HFFc6 (cell line): ENCODE measurements around the gene EIF3L. TPM values are rescaled to one million over a fixed set of nuclear protein-coding genes. Genes with fewer than 3 reads are reported as not detected.
A peak's percentile ranks its signal among the peaks of the same experiment; 100 is the strongest.
"Not testable (repeated sequence)": the region's sequence is repeated elsewhere in the genome, so short reads cannot be mapped to it uniquely, and the experiment has no call there.

Experiments used
- DNase-seq: peaks from one replicate; pipeline ENCODE4 v3.0.0-alpha.2; 2018
- H3K27ac Mint-ChIP-seq: 2 replicates; pipeline ENCODE4 v1.8.0; 2020; ENCODE audit warnings: mild to moderate bottlenecking, mixed read lengths
- H3K27me3 Mint-ChIP-seq: 2 replicates; pipeline ENCODE4 v1.8.0; 2021; ENCODE audit warnings: mild to moderate bottlenecking, moderate library complexity, mixed read lengths; ENCODE audit not compliant: insufficient read depth
- H3K36me3 Mint-ChIP-seq: 2 replicates; pipeline ENCODE4 v1.8.0; 2021; ENCODE audit warnings: low read depth, mixed read lengths
- H3K4me1 Mint-ChIP-seq: 2 replicates; pipeline ENCODE4 v1.8.0; 2020; ENCODE audit warnings: low read depth, mixed read lengths
- H3K4me3 Mint-ChIP-seq: 2 replicates; pipeline ENCODE4 v1.8.0; 2020; ENCODE audit warnings: mild to moderate bottlenecking, moderate library complexity, mixed read lengths
- H3K9me3 Mint-ChIP-seq: 2 replicates; pipeline ENCODE4 v1.8.0; 2020; ENCODE audit warnings: mild to moderate bottlenecking, mixed read lengths
- long read RNA-seq: library from polyadenylated mRNA; unstranded; transcript quantifications from one replicate; pipeline ENCODE4 v2.0.0, GENCODE V29; 2019
- total RNA-seq, 6 experiments: library from RNA; stranded (reverse); fragmentation: NEBNext Ultra II Directional; extraction: Animal tissue kit (Norgen Biotek cat#: 25700); gene quantifications; 2 replicates in 1 of 6; 3 replicates in 5 of 6; pipeline ENCODE4 v1.2.3, GENCODE V29; 2021
- TF ChIP-seq, protein P1 (sequence below): fragments of 200-600 bp; sonication (generic); IDR thresholded peaks from 2 replicates; pipeline ENCODE4 v1.5.0; 2021; ENCODE audit warnings: antibody characterized with exemption, mild to moderate bottlenecking

The EIF3L gene
- 100 to 1,000 TPM; 306 to 371 (median 357) TPM for total RNA-seq
- long read RNA-seq, transcript EIF3L-203 (13 exons, 3,220 nt), result major isoform, 374 of 420 reads
- long read RNA-seq, partial matches to known transcripts, result 27 of 420 reads
- long read RNA-seq, other reads (novel, unspliced or antisense), result 16 of 420 reads

DNA sequence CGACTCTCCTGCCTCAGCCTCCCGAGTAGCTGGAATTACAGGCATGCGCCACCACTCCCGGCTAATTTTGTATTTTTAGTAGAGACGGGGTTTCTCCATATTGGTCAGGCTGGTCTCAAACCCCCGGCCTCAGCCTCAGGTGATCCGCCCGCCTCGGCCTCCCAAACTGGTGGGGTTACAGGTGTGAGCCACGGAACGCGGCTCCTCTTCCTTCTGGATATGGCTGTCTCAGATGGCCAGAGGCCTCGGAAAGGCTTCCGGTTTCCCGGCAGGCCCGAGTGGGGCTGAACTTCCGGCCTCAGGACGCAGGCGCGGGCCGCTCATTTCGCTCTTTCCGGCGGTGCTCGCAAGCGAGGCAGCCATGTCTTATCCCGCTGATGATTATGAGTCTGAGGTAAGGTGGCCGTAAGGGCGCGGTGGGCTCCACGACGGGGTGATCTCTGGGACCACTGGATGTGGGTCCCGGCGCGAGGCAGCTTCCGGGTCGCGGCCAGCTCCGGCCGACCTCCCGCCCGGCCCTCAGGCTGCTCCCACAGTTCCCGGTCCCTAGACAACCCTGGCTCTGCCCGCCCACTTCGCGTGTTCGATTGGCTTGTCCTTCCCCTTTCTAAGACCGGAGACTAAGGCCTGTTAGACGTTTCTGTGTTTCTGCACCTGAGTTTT is at the start of gene EIF3L:
Gene EIF3L, plus strand, starts transcription at position 331 of the 663 bp plus-strand sequence. Its CDS starts 31 bp downstream, at position 362.
- Mint-ChIP-seq H3K27me3 (peaks cover 2% of the 10 kb centered on the region), H3K4me1 (peaks cover 35% of the 10 kb centered on the region), H3K4me3 (peak within 1 kb of the TSS; percentile 95), H3K27ac (peak within 1 kb of the TSS; percentile 83), H3K36me3 (peaks cover 51% of the 10 kb centered on the region), H3K9me3 (peaks cover 28% of the 10 kb centered on the region)
- peak; percentile 85 for DNase-seq
- TF ChIP-seq, protein P1, sequence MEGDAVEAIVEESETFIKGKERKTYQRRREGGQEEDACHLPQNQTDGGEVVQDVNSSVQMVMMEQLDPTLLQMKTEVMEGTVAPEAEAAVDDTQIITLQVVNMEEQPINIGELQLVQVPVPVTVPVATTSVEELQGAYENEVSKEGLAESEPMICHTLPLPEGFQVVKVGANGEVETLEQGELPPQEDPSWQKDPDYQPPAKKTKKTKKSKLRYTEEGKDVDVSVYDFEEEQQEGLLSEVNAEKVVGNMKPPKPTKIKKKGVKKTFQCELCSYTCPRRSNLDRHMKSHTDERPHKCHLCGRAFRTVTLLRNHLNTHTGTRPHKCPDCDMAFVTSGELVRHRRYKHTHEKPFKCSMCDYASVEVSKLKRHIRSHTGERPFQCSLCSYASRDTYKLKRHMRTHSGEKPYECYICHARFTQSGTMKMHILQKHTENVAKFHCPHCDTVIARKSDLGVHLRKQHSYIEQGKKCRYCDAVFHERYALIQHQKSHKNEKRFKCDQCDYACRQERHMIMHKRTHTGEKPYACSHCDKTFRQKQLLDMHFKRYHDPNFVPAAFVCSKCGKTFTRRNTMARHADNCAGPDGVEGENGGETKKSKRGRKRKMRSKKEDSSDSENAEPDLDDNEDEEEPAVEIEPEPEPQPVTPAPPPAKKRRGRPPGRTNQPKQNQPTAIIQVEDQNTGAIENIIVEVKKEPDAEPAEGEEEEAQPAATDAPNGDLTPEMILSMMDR, result no peak

- not testable (repeated sequence) for H3K36me3 Mint-ChIP-seq, DNase-seq, H3K27me3 Mint-ChIP-seq, H3K9me3 Mint-ChIP-seq, H3K4me3 Mint-ChIP-seq, H3K27ac Mint-ChIP-seq
- H3K4me1 Mint-ChIP-seq, result peaks cover 18% of the 10 kb centered on the region
These were observed 49.2 kb upstream of the EIF3L start for GRCh38 chr22:37799979-37800378.

DNA sequence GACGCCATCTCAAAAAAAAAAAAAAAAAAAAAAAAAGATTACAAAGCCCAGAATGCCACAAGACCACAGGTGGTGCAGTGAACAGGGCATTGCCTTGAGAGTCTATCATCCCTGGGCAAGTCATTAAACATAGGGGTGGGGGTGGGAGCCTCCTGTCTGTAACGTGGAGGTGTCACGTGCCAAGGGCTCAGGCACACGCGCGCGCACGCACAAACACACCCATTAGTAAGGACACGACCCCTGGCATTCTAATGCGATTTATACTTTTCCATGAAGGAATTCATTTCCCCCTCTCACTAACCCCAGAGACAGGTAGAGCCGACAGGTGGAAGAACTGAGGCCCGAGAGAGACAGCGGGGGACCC is 47.3 kb upstream of the EIF3L start:
- Mint-ChIP-seq H3K36me3 (no peaks in the 10 kb centered on the region; the same call in 1 of the 2 replicates), H3K4me1 (peaks cover 36% of the 10 kb centered on the region), H3K4me3 (peak overlapping the region; percentile 80), H3K27ac (no peak overlapping the region), H3K27me3 (peaks cover 6% of the 10 kb centered on the region), H3K9me3 (no peaks in the 10 kb centered on the region)
- no peak for DNase-seq
- TF ChIP-seq, protein P1, result no peak

DNA sequence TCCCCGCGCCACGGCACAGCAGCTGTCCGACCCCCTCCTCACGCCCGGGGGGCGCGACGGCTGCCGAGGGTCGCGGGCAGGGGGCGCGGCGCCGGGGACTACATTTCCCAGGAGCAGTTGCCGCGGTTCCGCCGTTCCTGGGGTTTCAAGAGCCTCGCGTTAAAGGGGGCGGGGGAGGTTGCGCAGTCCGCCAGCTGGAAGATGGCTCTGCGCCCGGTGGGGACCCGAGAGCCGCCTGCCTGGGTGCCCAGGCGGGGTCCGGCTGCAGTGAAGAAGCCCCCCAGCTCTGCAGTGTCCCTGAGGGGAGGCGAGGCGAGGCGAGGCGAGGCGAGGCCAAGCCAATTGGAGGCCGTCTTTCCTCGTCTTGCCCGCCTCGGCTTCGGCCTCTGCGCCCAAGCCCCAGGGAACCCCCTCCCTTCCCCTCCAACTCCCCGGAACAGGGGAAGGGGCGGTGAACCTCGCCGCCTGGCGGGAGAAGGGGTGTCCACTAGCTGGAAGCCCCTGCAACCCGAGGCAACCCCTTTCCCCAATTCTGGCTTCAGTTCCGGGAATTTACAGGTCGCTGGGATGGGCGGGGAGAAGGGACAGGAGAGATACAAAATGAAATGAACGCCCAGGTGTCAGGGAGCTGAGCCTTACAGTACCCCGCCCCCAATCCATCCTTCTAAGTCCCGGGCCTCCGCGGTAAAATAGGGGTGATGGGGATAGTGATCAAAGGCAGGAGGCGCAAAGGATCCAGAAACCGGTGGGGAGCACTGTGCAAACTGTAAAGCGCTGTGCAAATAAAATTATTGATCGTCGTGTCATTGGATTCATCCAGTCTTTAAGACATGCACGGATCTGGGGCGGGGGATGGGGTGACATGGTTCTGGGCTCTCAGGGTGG is 46.7 kb upstream of the EIF3L start:
- Mint-ChIP-seq H3K9me3 (no peaks in the 10 kb centered on the region), H3K4me1 (peaks cover 42% of the 10 kb centered on the region), H3K27me3 (peaks cover 6% of the 10 kb centered on the region), H3K27ac (peak overlapping the region; percentile 29), H3K36me3 (no peaks in the 10 kb centered on the region; the same call in 1 of the 2 replicates), H3K4me3 (peak overlapping the region; percentile 80)
- TF ChIP-seq, protein P1, result no peak; the same call in none of the 2 replicates
- DNase-seq, result no peak

DNA sequence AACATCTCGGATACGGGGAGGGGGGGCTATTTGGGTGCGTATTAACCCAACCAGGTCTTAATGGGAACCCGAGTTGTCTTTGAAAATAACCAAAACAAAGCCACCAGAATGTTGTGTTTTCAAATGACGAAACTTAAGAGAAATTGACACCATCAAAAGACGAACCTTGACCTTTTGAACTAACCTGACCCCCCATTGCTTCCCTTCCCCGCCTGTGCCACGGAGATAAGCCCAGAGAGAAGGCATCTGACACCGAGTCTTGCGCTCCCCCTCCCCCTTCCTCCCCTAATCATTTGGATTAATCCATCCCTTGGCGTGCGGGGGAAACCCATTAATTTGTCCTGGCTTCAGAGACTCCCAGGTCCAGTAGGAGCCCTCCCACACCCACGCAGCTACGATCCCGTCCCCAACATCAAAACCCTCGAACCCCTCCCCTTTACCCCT is 46.0 kb upstream of the EIF3L start:
- Mint-ChIP-seq H3K27ac (peak overlapping the region; percentile 29), H3K4me1 (peaks cover 44% of the 10 kb centered on the region), H3K4me3 (peak overlapping the region; percentile 80), H3K9me3 (no peaks in the 10 kb centered on the region), H3K27me3 (peaks cover 3% of the 10 kb centered on the region), H3K36me3 (no peaks in the 10 kb centered on the region; the same call in 1 of the 2 replicates)
- no peak for DNase-seq
- TF ChIP-seq, protein P1, result no peak
